Activated T-helper 9 cell treated with anti-CD3 and anti-CD28 coated beads, Interleukin-2, amount 50 U/mL, for 16 hours (primary cell): ENCODE data around the gene HAPLN3.
A peak's percentile ranks its signal among the peaks of the same experiment; 100 is the strongest.

Experiments used
- DNase-seq: peaks from one replicate; pipeline ENCODE4 v3.0.0-alpha.2; 2020; ENCODE audit warnings: low read depth

HAPLN3 gene

GRCh38 chr15:88909956-88910831 lies 14.8 kb upstream of the HAPLN3 start:
- no peak for DNase-seq

DNA sequence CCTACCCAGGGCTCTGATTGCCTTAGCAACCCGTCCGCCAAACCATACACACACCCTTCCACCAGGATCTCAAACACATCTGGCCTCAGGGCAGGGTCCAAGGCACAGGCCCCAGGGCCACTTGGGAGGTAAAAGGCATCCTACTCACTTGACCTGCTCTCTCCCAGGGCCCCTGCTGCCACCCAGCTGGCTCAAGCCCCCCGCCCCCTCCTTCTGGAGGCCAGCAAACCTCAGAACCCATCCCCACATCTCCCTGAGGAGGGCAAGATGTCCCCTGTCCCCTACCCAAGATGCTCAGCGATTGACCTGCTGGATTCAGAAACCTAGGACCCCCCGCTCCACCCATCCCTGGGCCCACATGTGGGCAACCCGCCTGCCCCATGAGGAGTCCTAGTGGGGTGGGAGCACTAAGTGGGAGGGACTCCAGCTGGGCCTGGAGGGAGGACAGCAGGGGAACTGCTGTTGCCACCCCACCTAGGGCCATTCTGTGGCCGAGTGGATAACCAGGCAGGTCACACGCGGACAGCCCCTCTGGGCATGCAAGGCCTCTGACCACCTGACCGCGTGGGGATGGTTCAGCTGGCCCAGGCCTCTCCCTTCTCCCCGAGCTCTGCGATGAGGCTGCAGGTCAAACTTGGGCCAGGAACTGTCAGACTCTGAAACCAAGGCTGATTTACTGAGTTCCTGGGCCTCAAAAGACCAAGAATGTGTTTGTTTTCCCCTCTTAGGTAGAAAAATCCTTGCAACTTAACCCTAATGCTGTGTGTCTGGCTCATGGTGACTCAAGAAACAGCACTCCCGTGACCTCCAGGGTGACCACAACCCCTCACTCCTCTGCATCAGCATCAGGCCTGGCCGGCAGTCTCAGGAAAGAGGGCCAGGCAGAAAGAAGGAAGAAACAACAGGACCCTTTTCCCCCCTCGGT lies 13.6 kb upstream of the HAPLN3 start:
- DNase-seq: no peak

DNA sequence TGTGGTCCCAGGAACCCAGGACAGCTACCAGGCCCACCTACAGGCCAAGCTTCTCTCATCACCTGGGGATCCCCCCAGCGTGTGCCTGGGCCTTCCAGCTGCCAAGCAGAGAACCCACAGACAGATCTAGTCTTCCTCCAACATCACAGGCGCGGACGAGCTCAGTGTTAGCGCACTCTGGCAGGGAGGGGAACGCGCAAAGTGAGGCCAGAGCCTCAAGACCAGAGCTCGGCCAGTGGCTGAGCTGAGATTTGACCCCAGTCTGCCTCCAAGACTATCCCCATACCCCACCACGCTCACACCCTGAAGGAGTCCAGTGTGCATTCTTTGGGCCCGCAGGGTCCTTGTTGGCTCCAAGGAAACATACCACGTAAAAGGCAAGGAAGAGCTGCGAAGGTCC lies 12.8 kb upstream of the HAPLN3 start:
- no peak for DNase-seq

GRCh38 chr15:88907111-88907510 lies 11.8 kb upstream of the HAPLN3 start:
- no peak for DNase-seq

DNA sequence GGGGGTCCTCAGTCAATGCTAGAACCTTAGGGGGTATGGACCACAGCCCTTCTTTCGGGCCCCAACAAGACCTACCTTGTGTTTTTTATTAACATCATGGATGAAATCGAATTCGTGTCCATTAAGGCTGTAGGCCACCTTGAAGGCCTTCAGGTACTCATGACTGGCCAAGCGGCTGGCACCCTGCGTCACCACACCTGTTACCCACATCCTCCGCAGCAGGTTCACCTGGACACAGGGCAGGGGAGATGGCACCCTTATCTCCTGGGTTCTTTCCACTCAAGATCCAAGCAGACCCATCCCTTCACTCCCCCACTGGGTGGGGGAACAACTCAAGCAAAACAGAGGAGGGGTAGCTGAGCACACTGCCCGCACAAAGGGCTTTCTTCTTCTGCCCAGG lies 11.2 kb upstream of the HAPLN3 start:
- DNase-seq: no peak

- no peak for DNase-seq
Measured at GRCh38 chr15:88906130-88906529, 10.8 kb upstream of the HAPLN3 start.

DNA sequence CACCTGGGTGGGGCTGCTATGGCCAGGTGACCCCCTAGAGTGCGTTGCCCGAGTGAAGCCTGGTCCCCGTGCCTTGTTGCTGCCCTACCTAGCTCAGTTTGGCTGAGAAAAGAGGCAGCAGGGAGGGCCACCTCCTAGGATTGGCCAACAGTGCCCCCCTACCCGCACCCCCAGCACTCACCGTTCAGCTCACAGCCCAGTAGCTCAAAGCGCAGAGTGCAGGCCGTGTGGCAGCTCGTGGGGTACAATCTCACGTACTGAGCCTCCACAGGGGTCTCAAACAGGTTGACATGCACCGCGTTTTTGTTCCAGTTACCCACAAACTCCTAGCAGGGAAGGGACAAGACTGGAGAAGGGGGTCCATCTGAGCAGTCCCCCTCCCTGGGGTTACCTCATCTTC lies 10.2 kb upstream of the HAPLN3 start:
- DNase-seq: no peak

GRCh38 chr15:88904624-88905327 lies 9.4 kb upstream of the HAPLN3 start:
- peak; percentile 79 for DNase-seq

- no peak for DNase-seq
Measured at GRCh38 chr15:88904257-88904623, 8.9 kb upstream of the HAPLN3 start.

GRCh38 chr15:88902846-88903245 lies 7.5 kb upstream of the HAPLN3 start:
- DNase-seq: no peak

GRCh38 chr15:88902221-88902835 lies 7.0 kb upstream of the HAPLN3 start:
- no peak for DNase-seq

GRCh38 chr15:88901508-88902220 lies 6.3 kb upstream of the HAPLN3 start:
- DNase-seq: no peak

DNA sequence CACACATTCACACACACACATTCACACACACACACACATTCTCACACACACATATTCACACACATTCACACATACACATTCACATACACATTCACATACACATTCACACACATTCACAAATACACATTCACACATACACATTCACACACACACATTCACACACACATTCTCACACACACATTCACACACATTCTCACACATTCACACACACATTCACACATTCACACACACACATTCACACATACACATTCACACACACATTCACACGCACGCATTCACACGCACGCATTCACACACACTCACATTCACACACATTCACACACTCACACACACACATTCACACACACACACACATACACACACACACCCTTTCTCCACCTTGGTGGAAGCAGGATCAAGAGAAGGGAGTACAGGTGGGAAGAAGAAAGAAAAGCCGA lies 5.7 kb upstream of the HAPLN3 start:
- DNase-seq: no peak

DNA sequence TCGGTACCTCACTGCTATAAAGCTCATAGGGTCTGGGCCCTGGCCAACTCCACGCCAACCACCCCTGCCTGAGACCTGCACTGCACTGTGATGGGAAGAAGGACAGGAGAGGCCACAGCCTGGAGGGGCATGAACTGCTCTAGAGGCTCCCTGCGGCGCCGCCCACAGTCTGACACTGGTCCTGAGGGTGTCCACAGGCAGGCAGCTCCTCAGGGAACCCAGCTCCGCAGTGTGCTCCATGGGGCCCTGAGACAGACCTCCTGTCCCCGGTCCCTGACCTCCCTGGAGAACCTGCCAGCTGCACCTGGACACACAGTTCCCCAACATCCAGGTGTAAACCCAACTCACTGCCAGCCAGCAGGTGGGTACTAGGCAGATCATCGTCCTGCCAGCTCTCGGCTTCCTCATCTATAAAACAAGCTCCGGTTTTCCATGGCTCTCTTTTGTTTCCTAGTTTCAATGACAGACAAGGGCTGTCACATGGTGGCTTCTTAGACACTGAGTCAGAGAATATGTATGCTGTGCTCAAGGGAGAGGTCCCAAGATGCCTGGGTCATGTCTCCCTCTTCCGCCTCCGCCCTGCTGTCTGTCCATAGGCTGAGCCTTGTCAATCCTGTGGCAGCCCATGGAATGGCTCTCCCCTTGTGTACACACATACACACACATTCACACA lies 5.1 kb upstream of the HAPLN3 start:
- DNase-seq: no peak

GRCh38 chr15:88899251-88899650 lies 3.9 kb upstream of the HAPLN3 start:
- DNase-seq: no peak

DNA sequence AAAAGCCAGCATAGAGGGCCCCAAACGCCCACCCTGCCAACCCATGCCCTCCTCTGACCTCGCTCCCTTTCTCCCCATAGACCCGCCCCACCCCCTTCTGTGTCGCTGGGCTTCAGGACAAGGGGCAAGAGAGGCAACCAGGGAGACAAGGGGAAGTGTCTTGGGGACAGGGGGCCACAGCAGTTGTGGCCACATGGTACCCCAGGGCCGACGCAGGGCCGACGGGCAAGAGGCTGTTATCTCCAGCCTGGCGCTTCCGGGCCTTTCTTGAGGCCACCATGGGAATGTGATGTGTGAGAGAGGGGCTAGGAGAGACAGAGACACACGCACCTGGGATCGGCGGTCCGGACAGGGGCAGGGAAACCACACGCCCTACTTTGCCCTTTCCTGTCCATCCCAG lies 3.4 kb upstream of the HAPLN3 start:
- no peak for DNase-seq

DNA sequence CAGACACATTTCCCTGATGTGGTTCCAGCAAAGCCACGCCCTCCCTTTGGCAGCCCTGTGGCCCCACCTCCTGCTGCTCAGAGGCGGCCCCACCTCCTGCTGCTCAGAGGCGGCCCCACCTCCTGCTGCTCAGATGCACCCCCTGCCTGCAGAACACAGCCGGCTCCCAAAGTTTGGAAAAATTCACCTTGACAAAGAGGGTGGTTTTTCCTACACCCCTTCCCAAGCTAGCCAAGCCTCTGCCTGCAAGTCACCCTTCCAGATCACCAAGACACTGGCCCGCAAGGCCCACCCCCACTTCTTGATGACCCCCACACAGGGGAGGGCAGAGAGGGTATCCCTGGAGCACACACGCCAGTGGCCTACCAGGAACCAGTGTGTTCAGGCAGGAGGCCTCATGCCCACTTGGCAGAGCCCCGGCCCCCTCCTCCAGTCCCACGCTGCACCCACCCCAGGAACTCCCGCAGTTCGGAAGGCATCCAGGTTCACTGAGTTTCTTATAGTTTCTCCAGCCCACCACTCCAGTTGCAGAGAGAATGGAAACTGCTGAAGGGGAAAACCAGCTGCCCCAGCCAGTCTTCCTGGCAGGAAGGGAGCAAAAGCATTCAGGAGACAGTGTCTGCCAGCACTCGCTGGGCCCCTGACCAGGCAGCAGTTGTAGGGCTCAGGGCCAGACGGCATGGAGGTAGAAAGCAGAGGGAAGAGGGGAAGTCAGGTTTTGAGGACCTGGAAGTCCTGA lies 2.3 kb upstream of the HAPLN3 start:
- peak; percentile 62 for DNase-seq

- no peak for DNase-seq
Measured at GRCh38 chr15:88897142-88897455, 1.8 kb upstream of the HAPLN3 start.

- no peak for DNase-seq
Measured at GRCh38 chr15:88896333-88897033, 1.1 kb upstream of the HAPLN3 start.
